ACHN (cell line): ENCODE measurements around the gene GAL3ST2.
"Not testable (repeated sequence)": the region's sequence is repeated elsewhere in the genome, so short reads cannot be mapped to it uniquely, and the experiment has no call there.

Source experiments
- DNase-seq: peaks from one replicate; pipeline ENCODE4 v3.0.0-alpha.2; 2015
- in situ Hi-C: cut with HindIII; loops from 2 replicates; pipeline ENCODE4 v1.10.0; 2017; ENCODE audit warnings: low sequenced_read_pairs, low pct_ligation_motif_present, low pct_unique_long_range_greater_than_20kb

Gene GAL3ST2

DNA sequence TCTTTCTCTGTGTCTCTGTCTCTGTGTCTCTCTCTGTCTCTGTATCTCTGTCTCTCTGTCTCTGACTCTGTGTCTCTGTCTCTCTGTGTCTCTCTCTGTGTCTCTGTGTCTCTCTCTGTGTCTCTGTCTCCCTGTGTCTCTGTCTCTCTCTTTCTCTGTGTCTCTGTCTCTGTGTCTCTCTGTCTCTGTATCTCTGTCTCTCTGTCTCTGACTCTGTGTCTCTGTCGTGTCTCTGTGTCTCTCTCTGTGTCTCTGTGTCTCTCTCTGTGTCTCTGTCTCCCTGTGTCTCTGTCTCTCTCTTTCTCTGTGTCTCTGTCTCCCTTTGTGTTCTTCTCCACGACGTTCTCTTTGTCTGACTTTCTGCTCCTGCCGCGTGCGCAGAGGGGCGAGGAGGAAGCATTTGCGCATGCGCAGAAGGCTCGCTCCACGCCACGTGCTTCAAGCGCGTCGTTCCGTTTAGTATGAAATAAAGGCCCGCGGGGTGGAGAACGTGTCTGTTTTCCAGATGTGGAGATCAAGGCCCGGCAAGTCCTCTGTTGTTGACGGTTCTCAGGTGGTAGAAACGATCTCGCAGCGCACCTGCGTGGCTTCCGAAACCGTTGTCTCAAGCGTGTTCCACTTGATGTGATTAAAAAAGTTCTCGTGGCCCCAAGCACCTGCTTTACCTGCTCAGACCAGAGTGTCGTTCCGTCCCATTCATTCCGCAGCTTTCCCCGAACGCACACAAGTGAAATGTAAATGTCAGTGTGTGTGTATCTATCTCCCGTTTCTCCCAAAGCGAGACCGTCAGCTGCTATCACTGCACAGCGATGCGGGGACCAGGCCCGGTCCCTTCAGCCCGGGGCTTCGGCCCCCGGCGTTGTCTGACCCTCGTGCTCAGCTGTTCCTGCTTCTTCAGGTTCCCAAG, 47.2 kb downstream of the GAL3ST2 start:
- in situ Hi-C loops, DNase-seq: not testable (repeated sequence)

DNA sequence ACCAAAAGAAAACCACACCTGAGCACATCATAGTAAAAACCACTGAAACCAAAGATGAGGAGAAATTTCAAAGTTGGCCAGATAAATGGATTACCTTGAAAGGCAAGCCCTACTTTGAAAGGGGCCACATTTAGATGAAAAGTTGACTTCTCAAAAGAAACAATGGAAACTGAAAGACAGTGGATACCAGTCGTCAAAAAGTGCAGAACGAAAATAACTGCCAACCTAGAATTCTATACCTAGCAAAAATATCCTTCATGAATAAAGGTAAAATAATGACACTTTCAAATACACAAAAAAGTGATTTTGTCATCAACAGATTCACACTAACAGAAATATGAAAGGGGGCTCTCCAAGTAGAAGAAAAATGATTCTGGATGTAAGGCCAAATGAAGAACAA, 50.8 kb downstream of the GAL3ST2 start:
- no peak for DNase-seq
- in situ Hi-C loops: no loop called here

DNA sequence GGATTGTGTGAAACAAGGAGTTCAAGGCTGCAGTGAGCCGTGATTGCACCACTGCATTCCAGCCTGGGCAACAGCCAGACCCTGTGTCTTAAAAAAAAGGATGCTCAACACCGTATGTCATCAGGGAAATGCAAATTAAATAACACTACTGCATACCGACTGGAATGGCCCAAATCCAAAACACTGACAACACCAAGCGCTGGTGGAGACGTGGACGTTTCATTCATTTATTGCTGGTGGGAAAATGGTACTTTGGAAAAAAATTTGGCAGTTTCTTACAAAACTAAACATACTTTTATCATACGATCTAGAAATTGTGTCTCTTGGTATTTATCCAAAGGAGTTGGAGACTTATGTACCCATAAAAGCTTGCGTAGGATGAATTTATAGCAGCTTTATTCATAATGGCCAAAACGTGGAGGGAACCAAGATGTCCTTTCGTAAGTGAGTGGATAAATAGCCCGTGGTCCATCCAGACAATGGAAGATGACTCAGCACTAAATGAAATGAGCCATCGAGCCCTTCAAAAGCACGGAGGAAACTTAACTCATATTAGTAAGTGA, 56.6 kb downstream of the GAL3ST2 start:
- in situ Hi-C loops: no loop called here
- DNase-seq: no peak

DNA sequence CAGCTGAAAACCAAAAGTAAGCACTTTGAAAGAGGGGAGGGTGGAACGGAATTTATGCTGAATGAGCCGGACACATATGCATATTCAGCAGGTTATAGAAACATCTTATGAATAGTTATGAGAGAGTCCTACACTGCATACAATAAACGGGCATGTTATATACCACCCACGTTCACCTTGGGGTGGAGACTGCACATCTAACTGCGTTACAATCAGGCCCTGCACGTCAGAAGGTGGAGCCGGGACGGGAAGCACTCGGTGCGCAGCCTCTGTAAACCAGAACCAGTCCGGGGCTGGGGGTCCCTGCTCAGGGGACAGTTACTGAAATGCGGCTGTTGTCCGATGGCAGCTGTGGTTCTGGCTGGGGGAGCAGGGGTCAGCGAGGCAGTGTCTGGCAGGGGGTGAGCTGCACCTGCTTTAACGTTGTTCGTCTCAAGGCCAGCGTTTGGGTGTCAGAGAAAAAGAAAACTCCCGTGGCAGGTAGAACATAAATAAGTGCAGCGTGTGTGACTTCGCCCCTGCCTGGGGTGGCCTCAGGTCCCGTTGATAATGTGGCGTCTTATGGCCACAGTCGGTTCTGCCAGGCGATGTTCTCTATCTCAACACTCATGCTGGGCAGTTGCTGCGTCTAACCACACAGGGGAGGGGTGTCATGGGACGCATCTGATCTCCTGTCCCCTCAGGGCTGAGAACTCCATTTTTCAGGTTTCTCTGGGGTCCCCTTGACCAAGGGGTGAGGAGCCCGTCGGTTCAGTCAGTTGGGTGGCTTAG, 57.3 kb downstream of the GAL3ST2 start:
- DNase-seq, in situ Hi-C loops: not testable (repeated sequence)

DNA sequence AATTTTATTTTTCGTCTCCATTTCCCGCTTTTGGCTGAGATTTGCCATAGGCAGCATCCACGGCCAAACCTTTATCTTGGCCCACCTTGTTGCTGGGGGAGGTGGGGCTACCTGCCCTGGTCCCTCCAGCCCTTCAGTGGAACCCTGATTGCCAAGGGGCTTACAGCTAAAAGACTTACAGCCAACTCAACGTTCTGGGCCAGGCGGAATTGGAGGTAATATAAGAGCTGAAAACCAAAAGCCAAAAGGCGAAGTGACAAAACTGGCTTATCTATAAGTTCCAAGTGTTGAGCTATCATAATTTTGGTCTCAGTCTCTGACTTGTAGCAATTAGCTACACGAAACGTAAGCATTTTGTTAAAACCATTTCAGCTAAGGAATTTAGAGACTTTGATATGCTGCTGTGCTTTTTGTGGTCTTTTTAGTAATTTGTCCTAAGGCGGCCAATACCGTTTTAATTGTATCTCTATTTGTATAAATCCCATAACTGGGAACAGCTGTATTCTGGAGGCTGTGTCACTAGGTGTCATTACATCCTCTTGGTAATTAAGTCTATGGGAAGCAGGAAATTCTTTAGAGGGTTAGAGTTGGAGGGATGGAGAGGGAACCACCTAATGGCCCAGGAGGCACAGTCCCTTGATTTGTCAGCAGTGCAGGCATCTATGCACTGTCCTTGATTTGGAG, 58.0 kb downstream of the GAL3ST2 start:
- DNase-seq: no peak

DNA sequence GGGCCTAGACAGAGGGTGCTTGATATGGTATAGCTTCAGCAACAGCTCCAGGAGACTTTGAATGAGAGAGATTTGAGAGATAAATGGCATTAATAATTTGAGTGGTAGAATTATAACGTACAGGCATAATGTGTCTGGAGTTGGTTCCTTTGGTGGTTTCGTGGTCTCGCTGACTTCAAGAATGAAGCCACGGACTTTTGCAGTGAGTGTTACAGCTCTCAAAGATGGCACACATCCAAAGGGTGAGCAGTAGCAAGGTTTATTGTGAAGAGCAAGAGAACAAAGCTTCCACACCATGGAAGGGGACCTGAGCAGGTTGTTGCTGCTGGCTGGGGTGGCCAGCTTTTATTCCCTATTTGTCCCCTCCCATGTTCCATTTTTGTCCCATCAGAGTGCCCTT, 59.0 kb downstream of the GAL3ST2 start:
- DNase-seq: no peak
- in situ Hi-C loops: no loop called here

More for the DNA sequence above, 58.0 kb downstream of the GAL3ST2 start:
- in situ Hi-C loops: no loop called here

DNA sequence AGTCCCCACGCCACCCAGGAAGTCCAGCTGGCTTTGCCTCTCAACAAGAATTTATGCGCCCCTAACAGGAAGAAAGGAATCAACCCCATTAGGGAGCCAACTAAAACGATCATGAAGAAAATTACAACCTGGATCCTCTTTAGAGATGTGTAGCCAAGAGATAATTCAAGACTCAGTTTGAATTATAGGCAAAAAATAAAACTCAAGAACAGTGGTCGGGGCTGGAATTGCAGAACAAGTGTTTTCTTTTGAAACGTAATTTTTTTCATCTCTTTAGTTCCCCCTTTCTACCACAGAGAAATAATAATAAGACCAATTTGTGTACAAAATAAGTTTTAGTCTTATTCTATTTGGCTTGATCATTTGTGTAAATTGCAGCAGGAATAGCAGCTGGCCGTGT, 59.7 kb downstream of the GAL3ST2 start:
- in situ Hi-C loops: no loop called here
- DNase-seq: no peak

DNA sequence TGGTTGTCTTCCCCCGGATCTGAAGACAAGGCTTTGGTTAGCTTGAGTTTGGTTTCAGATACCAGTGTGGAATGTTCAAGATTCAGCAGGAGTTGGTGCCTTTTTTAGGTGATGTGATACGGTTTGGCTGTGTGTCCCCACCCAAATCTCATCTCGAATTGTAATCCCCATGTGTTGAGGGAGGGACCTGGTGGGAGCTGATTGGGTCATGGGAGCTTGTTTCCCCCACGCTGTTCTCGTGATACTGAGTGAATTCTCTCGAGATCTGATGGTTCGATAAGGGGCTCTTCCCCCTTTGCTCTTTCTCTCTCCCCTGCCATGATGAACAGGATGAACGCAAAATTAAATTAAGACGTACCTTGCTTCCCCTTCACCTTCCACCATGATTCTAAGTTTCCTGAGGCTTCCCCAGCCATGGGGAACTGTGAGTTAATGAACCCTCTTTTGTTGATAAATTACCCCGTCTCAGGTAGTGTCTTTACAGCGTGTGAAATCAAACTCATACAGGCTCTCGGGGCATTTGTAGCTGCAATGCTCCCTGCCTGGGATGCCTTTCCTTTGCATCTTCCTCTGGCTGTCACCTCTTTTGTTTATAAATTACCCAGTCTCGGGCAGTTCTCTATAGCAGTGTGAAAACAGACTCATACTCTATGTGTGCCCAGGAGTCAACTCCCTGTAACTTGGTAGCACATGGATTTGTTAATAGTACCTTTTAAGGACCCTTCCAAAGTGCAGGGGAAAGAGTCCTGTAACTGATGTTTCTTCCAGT, 60.8 kb downstream of the GAL3ST2 start:
- no peak for DNase-seq
- in situ Hi-C loops: no loop called here

DNA sequence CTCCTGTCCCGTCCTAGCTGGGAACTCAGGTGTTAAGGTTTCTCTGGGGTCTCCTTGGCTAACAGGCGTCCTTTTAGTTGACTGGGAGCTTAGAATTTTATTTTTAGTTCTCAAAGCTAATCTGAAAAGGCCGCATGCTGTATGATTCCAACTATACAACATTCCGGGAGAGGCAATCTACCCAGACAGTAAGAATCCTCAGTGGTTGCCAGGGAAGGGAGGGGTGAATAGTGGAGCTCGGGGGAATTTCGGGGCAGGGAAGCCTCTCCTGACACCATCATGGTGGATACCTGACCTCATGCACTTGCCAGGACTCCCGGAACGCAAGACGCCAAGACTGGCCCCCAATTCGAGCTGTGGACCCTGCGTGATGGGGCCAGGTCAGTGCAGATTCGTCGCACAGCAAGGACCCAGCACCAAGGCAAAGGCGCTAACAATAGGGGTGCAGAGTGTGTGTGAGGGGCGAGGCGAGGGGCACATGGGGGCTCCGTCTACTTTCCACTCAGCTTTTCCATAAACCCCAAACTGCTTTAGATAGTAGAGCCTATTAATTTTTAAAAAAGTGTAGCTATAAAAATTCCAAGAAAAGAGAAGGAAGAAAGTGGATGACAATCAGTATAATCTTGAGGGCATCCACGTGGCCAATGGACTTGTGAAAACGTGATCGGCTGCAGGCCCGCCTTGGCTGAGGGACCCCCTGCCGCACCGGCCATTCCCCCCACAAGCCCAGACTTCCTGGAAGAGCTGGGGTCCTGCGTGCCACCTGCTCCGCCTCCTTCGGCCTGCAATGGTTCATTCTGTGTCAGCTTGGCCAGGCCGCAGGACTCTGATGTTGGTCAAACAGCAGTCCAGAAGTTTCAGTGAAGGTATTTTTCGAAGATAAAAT, 64.8 kb downstream of the GAL3ST2 start:
- no peak for DNase-seq
- in situ Hi-C loops: no loop called here

DNA sequence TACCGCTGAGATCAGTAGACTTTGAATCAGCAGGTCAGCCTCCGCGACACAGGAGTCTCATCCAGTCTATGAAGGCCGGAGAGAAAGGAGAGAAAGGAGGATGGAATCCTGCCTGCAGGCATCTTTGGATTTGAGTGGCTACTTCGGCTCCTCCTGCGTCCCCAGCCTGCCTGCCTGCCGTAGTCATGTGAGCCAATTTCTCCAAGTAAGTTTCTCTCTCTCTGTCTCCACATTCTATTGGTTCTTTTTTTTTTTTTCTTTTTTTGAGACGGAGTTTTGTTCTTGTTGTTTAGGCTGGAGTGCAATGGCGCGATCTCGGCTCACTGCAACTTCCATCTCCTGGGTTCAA, 65.4 kb downstream of the GAL3ST2 start:
- DNase-seq: no peak
- in situ Hi-C loops: no loop called here

DNA sequence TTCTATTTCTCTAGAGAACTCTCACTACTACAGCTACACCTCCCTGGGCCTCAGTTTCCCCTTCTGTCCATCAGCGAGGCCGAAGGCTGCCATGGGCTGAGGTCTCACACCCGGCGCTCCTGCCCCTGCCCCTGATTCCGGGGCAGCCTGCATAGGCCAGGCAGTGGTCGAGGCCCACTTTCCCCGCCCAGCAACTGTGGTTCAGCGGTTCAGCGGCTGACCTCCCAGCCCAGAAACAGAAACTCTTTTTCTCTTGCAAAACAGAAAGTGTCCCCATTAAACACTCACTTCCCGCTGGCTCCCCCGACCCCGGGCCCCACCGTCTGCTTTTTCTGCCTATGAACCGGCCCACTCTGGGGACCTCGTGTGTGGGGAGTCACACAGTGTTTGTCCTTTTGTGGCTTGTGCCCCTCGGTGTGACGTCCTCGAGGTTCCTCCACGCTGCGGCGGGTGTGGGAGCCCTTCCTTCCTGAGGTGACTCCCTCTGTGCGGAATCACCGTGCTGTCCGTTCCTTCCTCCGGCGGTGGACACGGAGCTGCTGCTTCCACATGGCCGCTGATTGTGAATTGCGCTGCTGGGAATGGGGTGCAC, 66.1 kb downstream of the GAL3ST2 start:
- in situ Hi-C loops: no loop called here

DNA sequence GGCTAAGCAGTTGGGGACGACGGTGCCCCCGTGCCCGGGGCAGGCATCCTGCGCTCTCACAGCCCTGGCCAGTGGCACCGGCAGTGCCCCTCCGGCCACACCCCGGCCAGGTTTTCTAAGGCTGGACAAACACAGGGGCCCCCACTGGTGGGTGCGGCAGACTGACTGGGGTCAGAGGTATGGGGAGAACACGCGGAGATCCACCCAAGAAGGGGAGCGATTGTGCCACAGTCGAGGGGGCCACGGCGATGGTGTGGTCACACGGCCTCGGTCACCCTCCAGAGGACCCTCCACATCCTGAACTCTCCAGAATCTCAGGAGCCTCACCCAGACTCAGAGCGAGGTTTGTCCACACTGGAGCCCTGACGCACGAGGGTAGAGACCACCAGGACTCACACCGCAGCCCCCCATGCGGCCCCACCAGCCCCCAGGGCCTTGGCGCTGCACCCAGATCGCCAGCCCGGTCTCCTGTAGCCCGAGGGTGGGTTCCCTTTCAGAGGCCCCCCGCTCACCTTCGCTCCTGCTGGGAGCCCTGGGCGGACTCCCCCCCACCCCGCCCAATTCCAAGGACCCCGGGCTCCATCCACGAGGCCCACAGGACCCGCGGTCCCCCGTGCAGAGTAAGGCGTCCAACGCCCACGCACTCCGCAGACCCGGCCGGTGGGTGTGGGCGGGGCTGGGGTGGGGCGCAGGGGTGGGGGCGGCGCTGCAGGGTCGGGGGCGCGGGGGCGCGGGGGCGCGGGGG, 66.9 kb downstream of the GAL3ST2 start:
- in situ Hi-C loops: no loop called here
- no peak for DNase-seq

More for the DNA sequence above, 66.1 kb downstream of the GAL3ST2 start:
- DNase-seq: no peak

DNA sequence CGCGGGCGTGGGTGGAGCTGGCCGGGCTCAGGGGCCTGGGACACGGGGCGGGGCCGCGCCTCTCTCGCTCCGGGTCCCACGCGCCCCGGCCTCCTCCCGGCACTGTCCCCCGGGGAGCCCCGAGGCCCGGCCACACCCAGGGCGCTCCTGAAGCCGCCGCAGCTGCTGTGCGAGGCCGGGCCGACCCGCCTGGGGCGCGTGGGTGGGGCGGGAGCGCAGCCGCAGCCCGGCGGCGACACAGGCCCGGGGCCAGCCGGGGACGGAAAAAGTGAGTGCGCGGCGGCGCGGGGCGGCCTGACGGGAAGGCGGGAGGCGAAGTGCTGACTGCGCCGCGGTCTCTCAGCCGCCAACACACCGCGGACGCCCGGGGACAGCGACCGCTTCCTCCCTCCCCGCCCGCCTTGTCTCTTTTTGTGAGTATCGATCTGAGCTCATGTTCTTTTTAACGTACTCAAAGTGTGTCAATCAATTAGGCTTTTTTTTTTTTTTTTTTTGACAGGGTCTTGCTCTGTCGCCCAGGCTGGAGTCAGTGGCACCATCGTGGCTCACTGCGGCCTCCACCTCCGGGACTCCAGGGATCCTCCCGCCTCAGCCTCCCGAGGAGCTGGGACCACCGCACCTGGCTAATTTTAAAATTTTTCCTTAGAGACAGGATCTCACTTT, 67.6 kb downstream of the GAL3ST2 start:
- DNase-seq: no peak
- in situ Hi-C loops: no loop called here

DNA sequence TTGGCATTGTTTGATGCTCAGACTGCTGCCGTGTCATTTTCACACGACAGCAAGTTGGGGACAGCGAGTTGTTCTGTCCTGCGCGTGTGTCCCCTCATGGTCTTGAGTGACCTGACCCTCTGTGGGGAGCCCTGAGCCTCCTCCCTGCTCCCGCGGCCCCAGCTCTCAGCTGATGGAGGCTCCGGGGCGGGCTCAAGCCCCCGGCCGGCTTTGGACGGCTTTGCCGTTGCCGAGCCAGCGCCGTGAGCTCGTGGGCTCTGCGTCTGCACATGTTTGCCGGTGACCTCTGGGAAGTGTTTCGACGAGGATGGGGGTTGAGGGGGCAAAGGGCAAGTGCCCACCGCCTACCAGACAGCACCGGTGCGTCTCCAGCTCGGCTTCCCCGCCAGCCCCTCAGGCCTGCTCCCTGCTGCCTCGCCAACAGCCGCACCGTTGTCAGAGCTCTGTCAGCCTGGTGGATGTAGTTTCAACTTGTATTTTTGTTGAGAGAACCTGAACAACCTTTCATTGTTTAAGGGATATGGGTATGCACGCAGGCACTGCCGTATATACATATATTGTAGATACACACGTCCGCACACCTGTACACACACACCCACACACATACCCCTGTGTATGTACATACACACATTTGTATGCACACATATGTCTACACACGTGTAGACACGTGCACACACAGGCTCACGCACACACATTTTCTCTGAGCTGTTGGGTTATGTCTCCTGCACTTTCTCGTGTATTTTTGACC, 68.4 kb downstream of the GAL3ST2 start:
- in situ Hi-C loops: no loop called here
- no peak for DNase-seq

DNA sequence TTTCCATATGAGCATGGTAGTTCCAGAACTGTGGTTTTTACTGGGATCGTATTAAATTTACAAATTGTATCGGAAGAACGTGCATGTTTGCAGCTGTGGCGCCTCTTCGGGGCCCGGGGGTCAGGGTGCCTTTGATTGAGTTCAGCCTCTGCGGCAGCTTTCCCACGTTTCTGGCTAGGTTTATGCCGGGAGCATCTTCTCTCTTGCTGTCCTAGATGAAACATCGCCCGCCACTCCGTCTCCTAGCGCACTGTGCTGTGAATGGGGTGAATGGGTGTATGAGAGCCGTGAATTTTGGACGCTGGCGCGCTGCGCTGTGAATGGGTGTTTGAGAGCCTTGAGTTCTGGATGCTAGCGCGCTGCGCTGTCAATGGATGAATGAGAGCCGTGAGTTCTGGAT, 69.8 kb downstream of the GAL3ST2 start:
- no peak for DNase-seq
- in situ Hi-C loops: no loop called here
